Panc1 (cell line): Measurements from ENCODE around the gene AKAP6. TPM values are rescaled to one million over a fixed set of nuclear protein-coding genes. Genes with fewer than 3 reads are reported as not detected.

Experiments
- ATAC-seq: fragments of 200-7000 bp; cut with Tn5 transposase; 2 replicates; pipeline ENCODE4 v1.9.1; 2020; ENCODE audit warnings: mild to moderate bottlenecking, moderate library complexity
- BruUV-seq: library from RNA; stranded (reverse); fragments of 400-500 nt; replicated peaks from 2 replicates; lab custom pipeline; 2021; lab: Mats Ljungman, UMichigan
- CTCF ChIA-PET: fragments of 300-600 bp; sonication (Branson Sonifier 250); formaldehyde crosslinking; loops from one replicate; lab custom pipeline; 2022; ENCODE audit warnings: antibody characterized with exemption; lab: Charles Lee
- POLR2A ChIA-PET: fragments of 300-600 bp; sonication (Branson Sonifier 250); formaldehyde crosslinking; loops from one replicate; lab custom pipeline; 2022; ENCODE audit warnings: antibody characterized with exemption; lab: Charles Lee
- DNase-seq: peaks from one replicate; pipeline ENCODE4 v3.0.0-alpha.2; 2010; ENCODE audit warnings: low read depth, low spot score
- H3K27ac ChIP-seq: 2 replicates; pipeline ENCODE4 v1.5.1; 2011; ENCODE audit warnings: mild to moderate bottlenecking, low read length, inconsistent platforms
- H3K27me3 ChIP-seq: fragments of 200-500 bp; sonication (Bioruptor generic); 2 replicates; pipeline ENCODE4 v1.6.0; 2014; ENCODE audit warnings: low read length, inconsistent platforms; ENCODE audit not compliant: control insufficient read depth, insufficient read depth
- H3K36me3 ChIP-seq: fragments of 200-500 bp; sonication (Bioruptor generic); 2 replicates; pipeline ENCODE4 v1.5.1; 2014; ENCODE audit warnings: inconsistent platforms, mild to moderate bottlenecking, low read length, moderate library complexity; ENCODE audit not compliant: control insufficient read depth, insufficient read depth
- H3K4me1 ChIP-seq: 2 replicates; pipeline ENCODE4 v1.5.1; 2011; ENCODE audit warnings: inconsistent platforms, mild to moderate bottlenecking, low read length, moderate library complexity; ENCODE audit not compliant: control insufficient read depth, insufficient read depth
- H3K4me3 ChIP-seq, 2 experiments: 2 replicates each; pipeline ENCODE4 v1.5.1; 2011 to 2012; ENCODE audit warnings: low read depth in 2 of 2, low read length in 2 of 2, mild to moderate bottlenecking in 2 of 2, inconsistent platforms in 1 of 2, moderate library complexity in 1 of 2
- H3K9me3 ChIP-seq: fragments of 200-500 bp; sonication (Bioruptor generic); 2 replicates; pipeline ENCODE4 v1.5.1; 2014; ENCODE audit warnings: low read depth, mild to moderate bottlenecking, inconsistent platforms, low read length, moderate library complexity; ENCODE audit not compliant: control insufficient read depth, insufficient read depth
- POLR2AphosphoS5 ChIP-seq: IDR thresholded peaks from 2 replicates; pipeline ENCODE4 v1.6.1; 2012; ENCODE audit warnings: mild to moderate bottlenecking, low read depth, low read length, moderate library complexity
- REST ChIP-seq, 2 experiments: IDR thresholded peaks; 2 replicates each; pipeline ENCODE4 v1.6.1; 2011 to 2012; ENCODE audit warnings: low read depth in 2 of 2, control low read depth in 1 of 2, low read length in 1 of 2, mild to moderate bottlenecking in 1 of 2, moderate library complexity in 1 of 2; ENCODE audit not compliant: insufficient read depth in 1 of 2
- SIN3A ChIP-seq: IDR thresholded peaks from 2 replicates; pipeline ENCODE4 v1.6.1; 2012; ENCODE audit warnings: low read depth, mild to moderate bottlenecking, low read length, moderate library complexity, borderline replicate concordance; ENCODE audit not compliant: insufficient read depth
- TCF7L2 ChIP-seq: IDR thresholded peaks from 2 replicates; pipeline ENCODE4 v1.6.1; 2011; ENCODE audit warnings: mild to moderate bottlenecking, low read depth, low read length, inconsistent platforms
- in situ Hi-C: cut with HindIII; loops from 2 replicates; pipeline ENCODE4 v1.10.0; 2016; ENCODE audit warnings: low sequenced_read_pairs, low pct_unique_long_range_greater_than_20kb
- intact Hi-C: fragments of 100-400 bp; cut with micrococcal nuclease; formaldehyde crosslinking; loops from one replicate; pipeline ENCODE4 v1.10.0; 2022; ENCODE audit not compliant: unreplicated experiment
- total RNA-seq: library from RNA; stranded (reverse); gene quantifications from one replicate; pipeline ENCODE4 v1.2.1, GENCODE V29; 2021; ENCODE audit not compliant: unreplicated experiment
- TF ChIP-seq, protein P1 (sequence below): fragments of 450-650 bp; IDR thresholded peaks from 2 replicates; pipeline ENCODE4 v1.5.1; 2017; ENCODE audit warnings: mild to moderate bottlenecking

The AKAP6 gene
- total RNA-seq, 1 experiment from 2014 or later, result 0.82 TPM

- DNase-seq, result no peak
- Histone ChIP-seq H3K27ac (no peak overlapping the region), H3K27me3 (no peaks in the 10 kb centered on the region), H3K4me1 (peaks cover 3% of the 10 kb centered on the region; the same call in 1 of the 2 replicates), H3K4me3 (no peak overlapping the region), H3K36me3 (no peaks in the 10 kb centered on the region), H3K9me3 (no peaks in the 10 kb centered on the region)
- TF ChIP-seq REST (IDR thresholded peaks at IDR 0.05; ENCODE audit: insufficient read depth in 1 of 2, low read depth in 2 of 2, low read length in 1 of 2) (no peak), SIN3A (no peak), TCF7L2 (no peak), POLR2AphosphoS5 (no peak)
- TF ChIP-seq, protein P1, sequence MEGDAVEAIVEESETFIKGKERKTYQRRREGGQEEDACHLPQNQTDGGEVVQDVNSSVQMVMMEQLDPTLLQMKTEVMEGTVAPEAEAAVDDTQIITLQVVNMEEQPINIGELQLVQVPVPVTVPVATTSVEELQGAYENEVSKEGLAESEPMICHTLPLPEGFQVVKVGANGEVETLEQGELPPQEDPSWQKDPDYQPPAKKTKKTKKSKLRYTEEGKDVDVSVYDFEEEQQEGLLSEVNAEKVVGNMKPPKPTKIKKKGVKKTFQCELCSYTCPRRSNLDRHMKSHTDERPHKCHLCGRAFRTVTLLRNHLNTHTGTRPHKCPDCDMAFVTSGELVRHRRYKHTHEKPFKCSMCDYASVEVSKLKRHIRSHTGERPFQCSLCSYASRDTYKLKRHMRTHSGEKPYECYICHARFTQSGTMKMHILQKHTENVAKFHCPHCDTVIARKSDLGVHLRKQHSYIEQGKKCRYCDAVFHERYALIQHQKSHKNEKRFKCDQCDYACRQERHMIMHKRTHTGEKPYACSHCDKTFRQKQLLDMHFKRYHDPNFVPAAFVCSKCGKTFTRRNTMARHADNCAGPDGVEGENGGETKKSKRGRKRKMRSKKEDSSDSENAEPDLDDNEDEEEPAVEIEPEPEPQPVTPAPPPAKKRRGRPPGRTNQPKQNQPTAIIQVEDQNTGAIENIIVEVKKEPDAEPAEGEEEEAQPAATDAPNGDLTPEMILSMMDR, result no peak
- no peak for ATAC-seq
- ChIA-PET POLR2A (no interaction called here), CTCF (no interaction called here)
- BruUV-seq, result no TSS peak
- intact Hi-C loops, result no loop called here
- in situ Hi-C loops, result no loop called here
Measured at GRCh38 chr14:32512813-32513212, 183.7 kb downstream of the AKAP6 start.

DNA sequence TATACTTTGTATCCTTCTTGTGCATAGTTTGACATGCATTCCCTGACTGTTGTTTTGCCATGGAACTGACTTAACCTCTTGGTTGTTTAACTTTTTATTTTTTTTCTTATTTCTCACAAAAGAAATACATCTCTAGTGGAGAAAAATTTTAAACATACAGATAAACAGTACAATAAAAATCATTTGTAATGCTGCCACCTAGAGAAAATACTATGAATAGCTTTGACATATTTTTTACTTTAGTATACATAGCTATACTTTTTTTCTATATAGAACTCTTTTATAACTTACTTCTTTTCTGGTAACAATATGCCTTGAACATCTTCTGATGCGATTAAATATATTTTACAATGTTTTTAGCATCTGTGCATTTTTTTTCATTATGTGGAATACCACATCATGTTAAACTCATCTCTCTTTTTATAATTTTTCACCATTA, 184.5 kb downstream of the AKAP6 start:
- TF ChIP-seq REST (IDR thresholded peaks at IDR 0.05; ENCODE audit: insufficient read depth in 1 of 2, low read depth in 2 of 2, low read length in 1 of 2), result no peak
- no peak for TF ChIP-seq TCF7L2
- TF ChIP-seq, protein P1, result peak; percentile 27; the same call in 1 of the 2 replicates
- no peak for TF ChIP-seq POLR2AphosphoS5
- TF ChIP-seq SIN3A, result no peak

More for the DNA sequence above, 184.5 kb downstream of the AKAP6 start:
- Histone ChIP-seq H3K27ac (no peak overlapping the region), H3K4me1 (peaks cover 3% of the 10 kb centered on the region; the same call in 1 of the 2 replicates), H3K27me3 (no peaks in the 10 kb centered on the region), H3K36me3 (no peaks in the 10 kb centered on the region), H3K9me3 (no peaks in the 10 kb centered on the region), H3K4me3 (no peak overlapping the region)
- ATAC-seq (no peak), DNase-seq (no peak)
- in situ Hi-C loops (no loop called here), intact Hi-C loops (no loop called here)
- no TSS peak for BruUV-seq
- ChIA-PET CTCF (interaction anchor here (0.8 kb wide), 1 partner anchor 310 kb away, joined by 3 read pairs; no protein-coding TSS in a partner anchor), POLR2A (no interaction called here)
